DMS53 treated with DMSO at 0.1 percent for 48 hours (cell line): ENCODE results near the gene ING5.
"Not testable (repeated sequence)": the region's sequence is repeated elsewhere in the genome, so short reads cannot be mapped to it uniquely, and the experiment has no call there.

Experiments used
- DNase-seq: peaks from one replicate; lab custom pipeline; 2025; ENCODE audit not compliant: unreplicated experiment; lab: John Stamatoyannopoulos, UW

The ING5 gene

DNA sequence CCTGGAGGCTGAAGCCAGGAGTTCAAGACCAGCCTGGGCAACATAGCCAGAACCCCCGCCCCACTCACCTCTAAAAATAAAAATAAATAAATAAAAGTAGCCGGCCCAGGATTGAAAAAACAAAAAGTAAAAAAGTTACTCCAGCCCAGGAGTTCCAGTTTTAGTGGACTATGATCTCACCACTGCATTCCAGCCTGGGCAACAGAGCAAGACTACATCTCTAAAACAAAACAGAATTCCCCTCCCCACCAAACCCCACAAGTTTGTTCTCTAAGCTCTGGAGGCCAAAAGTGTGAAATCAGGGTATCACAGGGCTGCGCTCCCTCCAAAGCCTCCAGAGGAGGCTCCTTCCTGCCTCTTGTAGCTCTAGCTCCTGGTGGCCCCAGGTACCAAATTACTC, 34.3 kb downstream of the ING5 start:
- DNase-seq, result no peak

DNA sequence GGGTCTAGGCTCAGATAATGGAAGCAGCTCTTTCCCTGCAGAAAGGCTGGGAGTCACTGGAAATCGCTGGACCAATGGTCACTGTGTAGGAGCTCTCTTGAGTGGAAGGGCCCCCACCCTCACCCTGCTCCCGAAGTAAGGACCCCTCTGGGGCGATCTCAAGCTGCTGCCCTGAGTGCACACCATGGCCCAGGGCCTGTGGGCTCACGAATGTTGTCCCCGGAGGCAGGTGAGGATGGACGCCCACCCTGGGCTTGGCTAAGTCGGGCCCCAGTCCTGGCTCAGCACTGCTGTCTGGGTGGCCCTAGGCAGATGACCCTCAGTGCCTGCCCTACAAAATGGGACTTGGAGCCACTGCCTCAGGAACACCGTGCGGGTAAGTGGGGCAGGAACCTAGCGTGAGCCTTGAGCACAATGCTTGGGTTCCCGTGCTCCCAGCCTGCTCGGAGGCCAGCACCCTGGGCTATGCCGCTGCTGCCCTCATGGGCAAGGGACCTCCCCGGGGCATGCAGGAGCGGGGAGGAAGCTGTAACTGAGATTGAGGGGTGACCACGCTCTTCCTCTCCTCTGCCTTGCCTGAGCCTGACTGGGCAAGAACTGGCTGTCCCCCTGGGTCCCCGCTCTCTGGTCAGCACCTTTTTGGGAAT, 36.3 kb downstream of the ING5 start:
- DNase-seq, result no peak

DNA sequence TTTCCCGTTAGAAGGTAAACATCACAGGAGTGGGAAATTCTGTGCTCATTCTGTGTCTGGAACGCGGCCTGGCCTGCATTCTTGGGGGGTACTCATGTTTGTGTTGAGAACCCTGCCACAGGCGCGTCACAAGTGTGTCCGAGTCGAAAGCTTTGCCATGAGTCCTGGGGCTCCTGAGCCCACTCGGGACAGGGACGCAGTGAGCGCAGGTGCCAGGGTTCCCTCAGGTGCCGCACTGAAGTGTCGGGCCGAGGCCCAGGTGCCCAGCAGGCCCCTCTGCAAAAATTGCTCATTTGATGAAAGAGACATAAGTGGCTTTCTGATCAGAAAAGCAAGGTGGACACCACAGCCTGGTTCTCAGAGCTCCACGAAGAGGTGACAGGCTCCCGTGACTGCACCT, 37.3 kb downstream of the ING5 start:
- no peak for DNase-seq

DNA sequence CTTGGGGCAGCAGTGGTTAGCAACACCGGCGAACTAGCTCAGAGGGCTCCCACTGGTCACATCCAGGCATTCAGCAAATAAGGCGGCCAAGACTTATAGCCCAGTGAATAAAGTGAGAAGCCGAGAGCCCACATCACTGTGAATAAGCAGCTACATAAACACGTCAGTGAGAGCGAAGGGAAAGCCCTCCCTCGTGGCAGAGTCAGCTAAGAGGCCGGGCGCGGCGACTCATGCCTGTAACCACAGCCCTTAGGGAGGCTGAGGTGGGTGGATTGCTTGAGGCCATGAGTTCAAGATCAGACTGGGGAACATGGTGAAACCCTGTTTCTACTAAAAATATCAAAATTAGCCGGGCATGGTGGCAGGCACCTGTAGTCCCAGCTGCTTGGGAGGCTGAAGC, 37.8 kb downstream of the ING5 start:
- DNase-seq, result no peak

DNA sequence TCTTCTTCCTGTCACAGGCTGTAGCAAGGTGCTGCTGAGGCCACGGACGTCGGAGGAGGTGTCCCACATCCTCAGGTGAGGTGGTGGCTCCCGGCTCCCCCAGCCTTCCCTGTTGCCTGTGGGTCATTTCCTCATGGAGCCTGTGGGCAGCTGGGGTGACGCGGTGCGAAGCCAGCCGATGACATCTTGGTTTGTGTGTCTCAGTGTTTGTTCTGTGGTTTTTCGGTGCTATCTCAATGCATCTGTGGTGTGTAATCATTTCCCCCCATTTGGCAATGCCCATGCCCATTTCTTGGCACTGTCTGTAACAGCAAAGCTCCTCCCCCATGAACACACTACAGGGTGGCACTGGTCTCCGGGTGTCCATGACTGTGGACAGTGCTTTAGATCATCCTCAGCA, 39.2 kb downstream of the ING5 start:
- no peak for DNase-seq

DNA sequence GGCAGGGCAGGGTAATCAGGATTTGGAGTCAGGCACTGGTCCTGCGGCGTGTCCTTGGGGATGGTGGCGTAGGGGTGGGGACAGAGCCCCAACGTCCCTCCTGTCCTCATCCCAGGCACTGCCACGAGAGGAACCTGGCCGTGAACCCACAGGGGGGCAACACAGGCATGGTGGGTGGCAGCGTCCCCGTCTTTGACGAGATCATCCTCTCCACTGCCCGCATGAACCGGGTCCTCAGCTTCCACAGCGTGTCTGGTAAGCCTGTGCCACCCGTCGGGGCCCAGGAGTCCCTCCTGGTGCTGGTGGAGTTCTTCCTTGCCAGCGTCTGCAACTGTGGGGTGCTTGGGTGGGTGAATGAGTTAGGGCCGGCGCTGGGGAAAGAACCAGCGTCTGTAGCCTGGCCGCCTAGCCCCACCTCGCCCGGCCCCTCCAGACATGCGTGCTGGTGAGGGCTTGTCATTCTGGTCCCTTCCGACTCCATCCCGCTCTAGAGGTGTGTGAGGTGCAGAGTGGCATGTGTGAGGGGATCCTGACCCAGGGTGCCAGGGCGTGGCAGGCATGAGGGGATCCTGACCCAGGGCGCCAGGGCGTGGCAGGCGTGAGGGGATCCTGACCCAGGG, 40.6 kb downstream of the ING5 start:
- DNase-seq, result no peak

DNA sequence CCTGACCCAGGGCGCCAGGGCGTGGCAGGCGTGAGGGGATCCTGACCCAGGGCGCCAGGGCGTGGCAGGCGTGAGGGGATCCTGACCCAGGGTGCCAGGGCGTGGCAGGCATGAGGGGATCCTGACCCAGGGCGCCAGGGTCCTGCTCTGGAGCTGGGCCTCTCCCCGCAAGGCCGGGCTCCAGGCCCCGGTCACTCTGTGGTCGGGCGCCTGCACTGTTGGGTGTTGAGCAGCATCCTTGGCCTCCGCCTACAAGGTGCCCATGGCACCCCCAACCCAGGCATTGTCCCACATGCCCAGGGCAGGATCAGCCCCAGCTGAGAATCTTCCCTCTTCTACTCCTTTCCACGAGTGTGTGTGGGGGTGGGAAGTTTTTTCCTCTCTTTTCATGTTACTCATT, 41.2 kb downstream of the ING5 start:
- DNase-seq, result not testable (repeated sequence)

DNA sequence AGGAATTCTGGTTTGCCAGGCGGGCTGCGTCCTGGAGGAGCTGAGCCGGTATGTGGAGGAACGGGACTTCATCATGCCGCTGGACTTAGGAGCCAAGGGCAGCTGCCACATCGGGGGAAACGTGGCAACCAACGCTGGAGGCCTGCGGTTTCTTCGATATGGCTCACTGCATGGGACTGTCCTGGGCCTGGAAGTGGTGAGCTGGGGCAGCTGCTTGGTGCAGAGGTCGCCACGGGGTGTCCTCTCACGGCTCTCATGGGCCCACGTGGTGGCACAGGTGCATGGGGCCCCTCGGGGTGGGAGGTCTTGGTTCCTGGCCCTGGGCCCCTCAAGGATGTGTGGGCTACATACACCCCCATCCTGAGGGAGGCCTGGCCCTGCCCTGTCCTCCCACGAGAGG, 41.8 kb downstream of the ING5 start:
- no peak for DNase-seq

DNA sequence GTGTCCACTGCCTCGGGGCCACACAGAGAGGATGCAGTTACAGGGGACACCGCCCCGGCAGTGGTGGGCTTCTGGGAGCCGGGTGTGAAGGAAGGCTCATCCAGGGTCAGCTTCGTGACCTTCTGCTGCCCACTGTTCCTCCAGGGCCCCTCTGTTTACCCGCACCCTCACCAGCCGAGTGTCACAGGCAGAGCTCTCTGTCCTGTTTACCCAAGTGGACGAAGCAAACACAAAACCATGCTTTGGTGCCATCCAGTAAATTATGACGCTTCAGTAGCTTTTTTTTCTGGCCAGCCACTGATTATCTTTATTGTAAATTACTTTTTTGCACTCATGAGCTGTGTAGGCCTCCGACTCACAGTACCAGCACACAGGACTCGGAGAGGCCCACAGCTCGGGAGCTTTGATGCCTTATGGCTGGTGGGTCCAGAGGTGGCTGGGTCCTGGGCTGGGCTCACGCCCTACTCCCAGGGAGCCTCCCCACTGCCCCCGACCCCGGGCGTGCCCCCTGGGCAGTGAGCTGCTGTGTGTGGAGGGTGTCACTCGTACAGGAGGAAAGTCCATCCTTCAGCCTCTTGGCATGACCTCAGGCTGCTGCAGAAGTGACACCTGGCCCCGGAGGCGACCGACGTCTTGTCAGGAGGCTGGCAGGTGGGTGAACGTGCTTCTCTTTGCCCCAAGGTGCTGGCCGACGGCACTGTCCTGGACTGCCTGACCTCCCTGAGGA, 42.4 kb downstream of the ING5 start:
- no peak for DNase-seq

DNA sequence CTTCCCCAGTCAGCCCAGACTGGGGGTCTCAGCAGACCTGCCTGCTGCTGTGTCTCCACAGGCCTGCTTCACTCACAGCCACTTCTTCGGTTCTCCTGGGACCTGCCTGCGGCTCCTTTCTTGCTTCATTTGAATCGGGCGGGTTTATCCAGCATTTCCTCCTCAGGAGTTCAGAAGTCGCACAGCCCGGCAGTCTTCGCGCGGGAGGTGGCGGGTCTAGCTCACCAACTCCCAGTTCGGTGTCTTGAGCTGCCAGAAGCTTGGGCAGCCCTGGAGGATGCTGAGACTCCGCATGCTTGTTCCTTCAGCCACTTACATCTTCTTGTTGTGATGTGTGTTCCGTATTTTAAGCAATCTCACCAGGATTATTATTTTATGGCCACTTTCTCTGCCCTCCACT, 43.4 kb downstream of the ING5 start:
- DNase-seq, result no peak

DNA sequence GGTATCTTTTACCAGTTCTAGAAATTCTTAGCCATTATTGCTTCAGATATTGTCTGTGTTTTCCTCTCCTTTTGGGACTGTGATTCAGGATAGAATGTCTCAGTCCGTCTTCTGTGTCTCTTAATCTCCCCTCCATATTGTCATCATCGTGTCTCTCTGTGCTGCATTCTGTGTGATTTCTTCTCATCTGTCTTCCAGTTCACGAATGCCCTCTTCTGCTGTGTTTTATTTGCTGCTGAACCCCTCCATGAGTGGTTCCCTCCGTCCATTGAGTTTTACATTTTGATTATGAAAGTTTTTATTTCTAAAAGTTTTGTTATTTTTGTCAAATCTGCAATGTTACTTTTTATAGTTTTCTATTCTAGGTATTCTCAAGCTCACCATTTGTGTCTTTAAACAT, 44.2 kb downstream of the ING5 start:
- DNase-seq, result no peak

DNA sequence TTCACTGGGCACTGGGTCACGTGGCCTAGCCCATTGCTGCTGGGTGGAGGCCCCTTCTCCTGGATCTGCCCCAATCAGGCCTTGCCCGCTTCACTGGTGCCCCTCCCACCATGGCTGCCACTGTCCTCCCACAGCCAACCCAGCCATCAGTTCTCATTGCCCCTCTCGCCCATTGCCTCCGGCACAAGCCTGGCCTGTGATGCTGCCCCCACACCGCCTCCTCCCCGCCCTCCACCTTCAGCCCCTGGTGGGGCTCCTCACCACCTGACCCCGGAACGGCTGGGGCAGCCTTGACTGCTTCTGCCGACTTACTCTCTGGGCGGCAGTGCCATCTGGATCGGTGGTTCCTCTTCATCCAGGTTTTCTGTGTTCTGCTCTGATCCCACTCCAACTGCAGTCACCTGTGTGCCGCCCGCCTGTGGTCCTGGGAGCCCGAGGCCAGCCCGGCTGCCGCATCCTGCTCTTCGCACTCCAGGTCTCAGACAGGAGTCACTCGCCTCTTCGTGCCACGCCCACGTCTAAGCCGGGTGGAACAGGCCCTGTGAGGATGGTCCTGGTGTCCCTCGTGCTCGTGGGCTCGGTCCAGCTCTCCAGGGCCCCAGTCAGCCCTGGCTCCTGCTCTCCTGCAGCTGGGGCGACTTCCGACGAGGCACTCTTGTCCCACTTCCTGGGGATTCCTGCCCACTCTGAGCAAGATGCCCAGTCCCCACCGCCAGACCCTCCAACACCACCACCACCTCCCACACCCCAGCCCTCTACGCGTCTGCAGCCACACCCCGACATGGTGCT, 46.8 kb downstream of the ING5 start:
- no peak for DNase-seq

DNA sequence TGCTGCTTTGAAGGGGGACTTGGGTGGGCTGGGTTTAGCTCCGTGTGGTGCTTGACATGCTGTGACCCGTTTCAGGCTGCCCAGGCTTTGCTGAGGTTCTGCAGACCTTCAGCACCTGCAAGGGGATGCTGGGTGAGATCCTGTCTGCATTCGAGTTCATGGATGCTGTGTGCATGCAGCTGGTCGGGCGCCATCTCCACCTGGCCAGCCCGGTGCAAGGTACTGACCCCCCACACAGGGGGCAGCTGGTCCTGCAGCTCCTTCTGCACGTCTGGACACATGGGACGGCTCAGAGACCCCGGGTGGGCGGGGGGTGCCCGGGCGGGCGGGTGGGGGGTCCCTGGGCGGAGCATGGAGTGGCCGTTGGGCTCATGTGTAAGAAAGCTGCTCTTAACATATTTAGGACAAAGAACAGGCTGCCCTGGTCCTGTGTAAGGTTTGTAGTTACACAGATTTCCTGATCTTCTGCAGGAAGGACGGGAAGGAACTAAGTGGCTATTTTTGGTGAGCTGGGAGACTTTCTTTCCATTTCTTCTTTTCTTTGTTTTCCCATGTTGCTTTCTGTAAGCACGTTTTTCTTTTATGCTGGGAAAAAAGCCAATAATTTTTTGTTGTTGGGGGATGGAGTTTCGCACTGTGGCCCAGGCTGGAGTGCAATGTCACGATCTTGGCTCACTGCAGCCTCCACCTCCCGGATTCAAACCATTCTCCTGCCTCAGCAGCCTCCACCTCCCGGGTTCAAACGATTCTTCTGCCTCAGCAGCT, 48.4 kb downstream of the ING5 start:
- DNase-seq, result no peak

DNA sequence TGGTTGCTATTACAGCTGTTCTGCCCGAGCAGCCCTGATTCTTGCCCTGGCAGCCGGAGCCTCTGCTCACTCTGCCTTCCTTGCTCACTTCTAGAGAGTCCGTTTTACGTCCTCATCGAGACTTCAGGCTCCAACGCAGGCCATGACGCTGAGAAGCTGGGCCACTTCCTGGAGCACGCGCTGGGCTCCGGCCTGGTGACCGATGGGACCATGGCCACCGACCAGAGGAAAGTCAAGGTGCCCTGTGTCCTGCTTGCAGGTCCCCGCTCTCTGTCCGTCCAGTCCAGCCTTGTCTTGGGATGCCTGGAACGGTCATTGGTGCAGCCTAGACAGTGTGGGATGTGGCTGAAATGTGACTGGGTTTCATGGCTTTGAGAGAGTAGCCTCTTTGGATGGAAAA, 49.3 kb downstream of the ING5 start:
- DNase-seq, result no peak

DNA sequence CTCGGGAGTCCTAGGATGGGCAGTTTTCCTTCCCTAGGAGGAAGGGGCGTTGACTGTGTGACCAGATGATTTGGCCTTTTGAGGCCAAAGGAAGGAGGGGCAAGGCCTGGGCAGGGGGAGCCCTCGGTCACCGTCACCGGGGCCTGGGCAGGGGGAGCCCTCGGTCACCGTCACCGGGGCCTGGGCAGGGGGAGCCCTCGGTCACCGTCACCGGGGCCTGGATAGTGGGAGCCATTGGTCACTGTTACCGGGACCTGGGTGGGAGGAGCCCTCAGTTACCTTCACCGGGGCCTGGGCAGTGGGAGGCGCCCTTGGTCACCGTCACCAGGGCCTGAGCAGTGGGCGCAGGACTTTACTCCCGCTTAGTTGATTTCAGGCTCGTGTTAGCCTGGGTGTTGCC, 49.9 kb downstream of the ING5 start:
- no peak for DNase-seq

DNA sequence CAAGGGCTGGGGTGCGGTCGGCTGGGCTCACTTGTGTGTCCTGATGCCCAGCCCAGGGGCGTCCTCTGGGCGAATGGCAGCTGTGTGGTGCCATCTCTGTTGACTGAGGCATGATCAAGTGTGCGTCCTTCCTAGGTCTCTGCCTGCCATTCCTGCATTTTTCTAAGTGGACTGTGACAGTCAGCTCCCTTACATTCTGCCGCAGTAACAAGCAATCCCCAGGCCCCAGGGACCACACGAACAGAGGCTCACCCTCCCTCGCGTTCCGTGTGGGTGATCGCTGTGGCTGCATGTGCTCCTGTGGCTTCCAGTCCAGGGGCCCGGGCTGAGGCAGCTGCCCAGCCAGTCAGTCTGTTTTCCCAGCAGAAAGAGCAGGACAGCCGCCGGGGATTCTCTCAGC, 50.4 kb downstream of the ING5 start:
- DNase-seq, result no peak

DNA sequence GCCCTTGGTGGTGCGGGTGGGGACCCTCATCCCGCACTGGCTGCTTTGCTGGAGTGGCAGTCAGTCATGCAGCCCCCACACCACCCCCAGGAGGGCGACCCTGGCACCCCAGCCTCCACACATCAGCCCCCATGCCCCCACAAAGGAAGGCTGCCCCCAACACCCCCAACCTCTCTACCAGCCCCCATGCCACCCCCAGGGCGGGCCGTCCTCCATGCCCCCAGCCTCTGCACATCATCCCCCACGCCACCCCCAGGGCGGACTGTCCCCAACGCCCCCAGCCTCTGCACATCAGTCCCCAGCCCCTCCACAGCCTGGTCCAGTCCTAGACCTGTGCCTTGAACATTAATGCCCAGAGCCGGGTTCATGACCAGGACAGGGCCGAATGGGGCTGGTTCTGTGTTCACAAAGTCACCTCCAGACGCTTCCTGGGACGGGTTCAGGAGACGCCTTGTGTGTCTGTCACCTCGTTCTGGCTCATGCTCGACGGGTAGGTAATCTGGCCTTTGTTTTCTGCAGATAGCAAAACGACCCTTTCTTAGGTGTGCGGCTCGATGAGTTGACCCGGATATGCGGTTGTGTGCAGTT, 50.9 kb downstream of the ING5 start:
- no peak for DNase-seq

DNA sequence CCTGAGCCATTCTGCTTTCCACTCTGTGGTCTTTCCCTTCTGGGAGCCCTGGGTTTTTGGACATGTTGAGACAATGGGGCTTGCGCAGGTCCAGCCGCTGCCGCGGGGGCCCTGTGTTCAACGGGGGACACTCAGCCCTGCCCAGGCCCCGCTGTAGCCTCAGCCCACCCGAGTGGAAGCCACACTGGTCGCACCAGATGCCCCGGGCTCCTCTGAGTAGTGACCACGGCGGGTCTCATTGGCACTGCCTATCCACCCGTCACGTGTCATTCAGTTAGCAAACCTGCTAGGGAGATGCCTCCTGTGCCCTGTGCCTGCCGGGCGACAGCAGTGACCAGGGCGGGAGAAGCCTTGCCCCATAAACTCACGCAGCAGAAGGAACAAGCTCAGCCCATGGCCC, 51.7 kb downstream of the ING5 start:
- DNase-seq, result no peak

DNA sequence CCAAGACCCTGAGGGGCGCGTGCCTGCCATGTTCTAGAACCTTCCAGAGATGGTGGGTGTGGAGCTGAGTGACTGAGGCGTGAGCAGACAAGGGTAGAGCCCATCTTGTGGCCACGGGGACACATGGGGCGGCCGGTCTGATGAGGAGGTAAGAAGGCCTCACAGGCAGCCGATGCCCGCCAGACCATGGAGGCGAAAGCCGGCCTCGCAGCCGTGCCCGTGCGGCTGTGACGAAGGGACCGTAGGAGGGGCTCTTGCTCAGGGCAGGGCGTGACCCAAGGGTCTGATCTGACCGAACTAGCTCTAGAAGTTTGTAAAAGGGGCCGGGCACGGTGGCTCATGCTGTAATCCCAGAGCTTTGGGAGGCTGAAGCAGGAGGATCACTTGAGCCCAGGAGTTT, 52.2 kb downstream of the ING5 start:
- DNase-seq, result no peak

DNA sequence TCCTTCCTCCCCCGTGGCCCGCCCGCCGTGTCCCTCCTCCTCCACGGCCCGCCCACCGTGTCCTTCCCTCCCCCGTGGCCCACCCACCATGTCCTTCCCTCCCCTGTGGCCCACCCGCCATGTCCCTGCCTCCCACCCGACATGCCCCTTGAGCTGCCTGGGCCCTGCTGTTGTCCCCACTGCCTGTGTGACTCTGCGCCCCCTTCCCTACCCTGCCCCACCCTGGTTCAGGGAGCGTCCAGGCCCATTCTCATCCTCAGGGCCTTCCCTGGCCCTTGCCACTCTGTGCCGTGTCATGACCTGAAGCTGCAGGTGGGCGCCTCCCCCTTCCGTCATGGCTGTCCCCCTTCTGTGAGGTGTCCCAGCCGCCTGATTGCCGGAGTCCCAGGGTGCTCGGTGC, 53.3 kb downstream of the ING5 start:
- DNase-seq, result no peak

DNA sequence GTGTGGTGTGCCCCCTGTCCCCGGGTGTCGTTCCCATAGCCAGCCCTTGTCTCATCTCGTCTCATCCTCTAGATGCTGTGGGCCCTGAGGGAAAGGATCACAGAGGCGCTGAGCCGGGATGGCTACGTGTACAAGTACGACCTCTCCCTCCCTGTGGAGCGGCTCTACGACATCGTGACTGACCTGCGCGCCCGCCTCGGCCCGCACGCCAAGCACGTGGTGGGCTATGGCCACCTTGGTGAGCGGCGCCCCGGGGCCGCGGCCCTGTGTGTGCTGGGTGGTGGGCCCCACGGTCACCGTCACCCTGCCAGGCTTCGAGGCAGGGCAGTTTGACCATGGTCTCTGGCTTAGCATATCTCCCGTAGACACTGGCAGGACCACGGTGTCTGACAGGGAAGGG, 53.9 kb downstream of the ING5 start:
- no peak for DNase-seq
